ENCODE measurements around the gene KRTAP13-4.

KRTAP13-4 gene, protein sequence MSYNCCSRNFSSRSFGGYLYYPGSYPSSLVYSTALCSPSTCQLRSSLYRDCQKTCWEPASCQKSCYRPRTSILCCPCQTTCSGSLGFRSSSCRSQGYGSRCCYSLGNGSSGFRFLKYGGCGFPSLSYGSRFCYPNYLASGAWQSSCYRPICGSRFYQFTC

DNA sequence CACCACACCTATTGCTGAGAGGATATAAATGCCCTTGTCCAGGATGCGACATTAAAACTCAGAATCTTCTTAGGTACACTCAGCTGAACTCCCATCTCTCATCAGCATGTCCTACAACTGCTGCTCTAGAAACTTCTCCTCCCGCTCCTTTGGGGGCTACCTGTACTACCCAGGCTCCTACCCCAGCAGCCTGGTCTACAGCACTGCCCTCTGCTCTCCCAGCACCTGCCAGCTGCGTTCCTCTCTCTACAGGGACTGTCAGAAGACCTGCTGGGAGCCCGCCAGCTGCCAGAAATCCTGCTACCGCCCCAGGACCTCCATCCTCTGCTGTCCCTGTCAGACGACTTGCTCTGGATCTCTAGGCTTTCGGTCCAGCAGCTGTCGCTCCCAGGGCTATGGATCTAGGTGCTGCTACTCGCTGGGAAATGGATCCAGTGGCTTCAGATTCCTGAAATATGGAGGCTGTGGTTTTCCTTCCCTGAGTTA is at the start of gene KRTAP13-4:
TSS of gene KRTAP13-4 (plus strand) at position 51 of the 486 bp plus-strand sequence. CDS start at position 107, 56 bp downstream.
- DNase-seq (ENCODE audit: low read depth in 2 of 3, low spot score in 1 of 3), result no peak

DNA sequence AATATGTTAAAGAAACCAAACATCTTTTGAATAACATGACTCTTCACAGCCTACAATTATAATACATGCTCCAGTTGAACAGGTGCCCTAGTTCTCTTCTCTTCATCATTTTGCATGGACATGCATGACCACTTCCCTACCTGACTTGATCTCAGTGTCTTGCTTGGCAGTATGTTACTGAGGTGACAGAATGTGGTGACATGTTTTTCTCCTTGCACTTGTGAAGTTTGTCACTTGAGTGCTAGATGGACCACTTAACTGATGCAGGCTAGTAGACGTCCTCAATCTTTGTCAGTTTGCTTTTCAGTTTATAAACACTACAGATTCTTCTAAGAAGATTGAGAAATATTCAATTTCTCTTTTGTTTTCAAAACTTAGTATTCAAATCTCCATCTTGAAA is 47.8 kb upstream of the KRTAP13-4 start:
- no peak for DNase-seq (ENCODE audit: low read depth in 2 of 3, low spot score in 1 of 3)

- no peak for DNase-seq (ENCODE audit: low read depth in 2 of 3, low spot score in 1 of 3)
Measured at GRCh38 chr21:30391492-30392025, 38.5 kb upstream of the KRTAP13-4 start.

DNA sequence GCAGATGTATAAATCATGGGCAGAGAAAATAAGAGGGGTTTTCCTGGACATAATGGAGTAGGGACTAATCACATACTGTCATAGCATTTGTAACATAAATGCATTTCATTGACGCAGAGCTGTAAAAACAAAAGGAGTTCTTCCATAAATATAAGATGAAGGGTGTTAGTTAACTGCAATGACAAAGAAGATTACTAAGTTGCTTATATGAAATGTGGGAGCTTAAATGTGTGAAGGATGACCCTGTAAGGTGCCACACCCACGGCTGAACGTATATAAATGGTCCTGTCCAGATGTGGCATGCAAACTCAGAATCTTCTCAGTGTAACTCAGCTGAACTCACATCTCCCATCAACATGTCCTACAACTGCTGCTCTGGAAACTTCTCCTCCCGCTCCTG is 34.3 kb upstream of the KRTAP13-4 start, which contains the start of gene KRTAP13-1:
TSS of gene KRTAP13-1 (plus strand) at position 301 of the 400 bp plus-strand sequence. CDS start at position 357, 56 bp downstream.
- DNase-seq (ENCODE audit: low read depth in 2 of 3, low spot score in 1 of 3), result no peak

DNA sequence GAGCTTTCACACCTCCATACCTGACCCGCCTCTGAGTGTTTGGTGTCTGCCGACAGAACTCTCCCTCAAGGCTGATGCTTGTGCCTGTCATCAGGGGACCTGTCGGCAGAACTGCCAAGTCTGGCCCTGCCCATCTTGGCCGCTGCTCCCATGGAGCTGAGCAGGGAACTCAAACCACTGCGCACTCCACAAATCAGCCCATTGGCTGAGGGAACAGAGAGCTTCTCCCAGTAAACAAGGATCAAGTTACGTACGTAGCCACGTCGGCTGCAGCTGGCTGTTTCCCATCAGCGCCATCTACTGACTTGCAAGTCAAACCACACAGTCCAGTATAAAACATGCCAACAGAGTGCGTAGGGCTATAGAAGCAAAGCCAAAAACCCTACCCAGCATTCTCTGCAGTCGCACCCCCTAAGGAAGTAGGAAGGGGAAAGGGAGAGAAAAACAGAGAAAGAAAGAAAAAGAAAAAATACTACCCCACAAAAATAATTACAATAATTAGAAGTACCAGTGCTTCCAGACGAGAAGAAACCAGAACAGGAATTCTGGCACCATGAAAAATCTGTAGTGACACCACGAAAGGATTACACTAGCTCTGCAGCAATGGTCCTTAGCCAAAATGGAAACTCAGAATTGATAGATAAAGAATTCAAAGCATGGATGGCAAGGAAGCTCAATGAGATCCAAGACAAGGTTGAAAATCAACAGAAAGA is 21.1 kb upstream of the KRTAP13-4 start:
- peak in 1 of 3 donors; percentile 1 for DNase-seq (ENCODE audit: low read depth in 2 of 3, low spot score in 1 of 3)

GRCh38 chr21:30415993-30416392 is 14.0 kb upstream of the KRTAP13-4 start:
- no peak for DNase-seq (ENCODE audit: low read depth in 2 of 3, low spot score in 1 of 3)

DNA sequence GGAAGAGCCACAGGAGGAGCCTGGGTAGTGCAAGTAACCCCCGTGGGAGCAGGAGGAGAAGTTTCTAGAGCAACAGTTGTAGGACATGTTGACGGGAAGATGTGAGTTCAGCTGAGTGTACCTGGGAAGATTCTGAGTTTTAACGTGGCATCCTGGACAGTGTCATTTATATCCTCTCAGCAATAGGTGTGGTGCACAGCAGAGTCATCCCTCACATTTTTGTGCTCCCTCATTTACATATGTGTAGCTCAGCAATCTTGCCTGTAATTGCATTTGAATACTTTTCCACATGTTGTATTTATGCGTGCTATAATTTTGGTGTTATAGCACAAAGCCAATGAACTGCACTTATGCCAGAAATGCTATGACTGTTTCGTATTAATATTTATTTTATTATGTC is 4.2 kb upstream of the KRTAP13-4 start, which contains the start of gene KRTAP13-3:
TSS of gene KRTAP13-3 (minus strand) at position 101 of the 400 bp plus-strand sequence. CDS start at position 87, 14 bp downstream.
- no peak for DNase-seq (ENCODE audit: low read depth in 2 of 3, low spot score in 1 of 3)

- DNase-seq (ENCODE audit: low read depth in 2 of 3, low spot score in 1 of 3), result no peak
Measured at GRCh38 chr21:30426731-30427130, 3.3 kb upstream of the KRTAP13-4 start.

DNA sequence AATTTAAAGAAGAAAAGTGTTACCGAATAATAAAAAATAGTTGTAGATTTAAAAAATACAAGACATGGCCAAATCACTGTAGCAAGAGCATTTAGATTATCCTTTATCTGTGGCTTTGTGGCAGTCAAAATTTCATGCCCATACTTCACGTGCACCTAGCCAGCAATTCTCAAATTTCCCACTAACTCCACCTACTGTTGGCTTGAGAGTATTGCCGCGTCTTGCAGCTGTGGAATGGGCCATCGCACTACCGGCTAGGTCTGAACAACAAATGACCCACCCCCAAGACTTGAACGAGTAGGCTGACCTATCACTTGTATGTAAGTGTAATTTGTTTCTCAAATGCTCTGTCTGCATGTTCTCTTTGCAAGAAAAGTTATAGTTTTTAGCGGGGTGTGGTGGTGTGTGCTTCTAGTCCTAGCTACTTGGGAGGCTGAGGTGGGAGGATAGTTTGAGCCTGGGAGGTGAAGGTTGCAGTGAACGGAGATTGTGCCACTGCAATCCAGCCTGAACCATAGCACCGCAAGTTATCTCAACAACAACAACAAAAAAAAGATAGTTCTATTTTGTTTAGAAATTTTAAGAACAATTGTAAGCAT is 4.1 kb downstream of the KRTAP13-4 start:
- DNase-seq (ENCODE audit: low read depth in 2 of 3, low spot score in 1 of 3), result peak in 2 of 3 donors; percentile 7 to 24

DNA sequence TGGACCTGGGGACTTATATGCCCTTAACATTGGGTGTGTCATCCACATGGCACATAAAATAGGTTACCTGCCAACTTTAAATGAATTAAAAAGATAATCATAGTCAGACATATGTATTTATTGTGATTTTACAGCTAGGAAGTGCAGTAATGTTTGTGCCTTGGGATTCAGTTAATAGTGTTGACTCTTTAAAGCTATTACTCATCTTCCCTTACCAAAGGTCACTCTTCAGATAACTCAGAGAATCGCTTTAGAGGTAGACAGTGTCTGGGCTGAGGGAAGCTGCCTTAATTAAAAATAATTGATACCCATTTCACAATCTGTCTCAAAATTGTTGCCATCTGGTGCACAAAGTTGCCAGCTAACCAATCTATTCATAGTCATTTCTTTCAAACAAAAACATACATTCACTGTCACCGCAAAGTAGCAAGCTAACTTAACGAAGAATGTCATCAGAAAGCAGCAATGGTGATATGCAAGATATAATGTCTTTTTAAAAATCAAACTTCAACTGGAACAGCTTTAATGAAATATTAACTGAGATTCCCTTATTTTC is 7.1 kb downstream of the KRTAP13-4 start:
- DNase-seq (ENCODE audit: low read depth in 2 of 3, low spot score in 1 of 3), result no peak

DNA sequence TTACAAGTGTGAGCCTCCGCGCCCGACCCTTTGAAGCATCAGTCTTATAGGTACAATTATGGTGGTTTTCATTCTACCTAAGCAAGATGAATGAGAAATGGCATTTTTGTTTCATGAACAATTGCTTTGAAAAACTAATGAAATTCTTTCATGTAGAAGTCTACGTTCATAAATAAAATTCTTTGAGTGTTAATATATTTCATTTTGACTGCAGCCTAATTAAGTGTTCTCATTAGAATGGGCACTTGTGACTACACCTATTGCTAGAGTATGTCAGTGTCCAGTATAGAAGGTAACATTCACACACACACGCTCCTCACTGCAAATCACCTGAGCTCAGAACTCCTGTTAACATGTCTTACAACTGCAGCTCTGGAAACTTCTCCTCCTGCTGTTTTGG is 10.0 kb downstream of the KRTAP13-4 start, which contains the start of gene KRTAP15-1:
TSS of gene KRTAP15-1 (plus strand) at position 301 of the 400 bp plus-strand sequence. CDS start at position 354, 53 bp downstream.
- DNase-seq (ENCODE audit: low read depth in 2 of 3, low spot score in 1 of 3), result no peak

- no peak for DNase-seq (ENCODE audit: low read depth in 2 of 3, low spot score in 1 of 3)
Measured at GRCh38 chr21:30443226-30443625, 13.2 kb downstream of the KRTAP13-4 start.

- DNase-seq (ENCODE audit: low read depth in 2 of 3, low spot score in 1 of 3), result no peak
Measured at GRCh38 chr21:30444204-30444603, 14.2 kb downstream of the KRTAP13-4 start.

- no peak for DNase-seq (ENCODE audit: low read depth in 2 of 3, low spot score in 1 of 3)
Measured at GRCh38 chr21:30447056-30447455, 17.0 kb downstream of the KRTAP13-4 start.

GRCh38 chr21:30448514-30448913 is 18.5 kb downstream of the KRTAP13-4 start:
- no peak for DNase-seq (ENCODE audit: low read depth in 2 of 3, low spot score in 1 of 3)

DNA sequence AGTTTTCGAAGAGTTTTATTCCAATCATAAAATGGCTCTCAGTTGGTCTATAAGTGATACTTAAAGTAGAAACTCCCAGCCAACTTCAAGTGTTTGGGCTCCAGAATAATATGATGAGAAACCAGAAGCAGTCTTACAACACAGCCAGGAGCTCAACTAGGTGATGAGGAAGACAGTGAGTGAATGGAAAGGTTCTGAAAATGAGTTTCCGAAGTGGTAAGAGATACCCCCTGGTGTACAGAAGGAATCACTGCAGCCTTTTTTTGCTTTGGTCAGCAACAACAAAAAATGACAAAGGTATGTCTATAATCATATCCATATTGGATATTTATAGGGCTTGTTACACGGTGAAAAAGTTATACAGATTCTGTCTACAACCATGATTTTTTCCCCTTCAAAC is 33.7 kb downstream of the KRTAP13-4 start:
- no peak for DNase-seq (ENCODE audit: low read depth in 2 of 3, low spot score in 1 of 3)

- DNase-seq (ENCODE audit: low read depth in 2 of 3, low spot score in 1 of 3), result no peak
Measured at GRCh38 chr21:30468900-30469714, 39.1 kb downstream of the KRTAP13-4 start.

GRCh38 chr21:30478004-30478403 is 48.0 kb downstream of the KRTAP13-4 start:
- no peak for DNase-seq (ENCODE audit: low read depth in 2 of 3, low spot score in 1 of 3)

DNA sequence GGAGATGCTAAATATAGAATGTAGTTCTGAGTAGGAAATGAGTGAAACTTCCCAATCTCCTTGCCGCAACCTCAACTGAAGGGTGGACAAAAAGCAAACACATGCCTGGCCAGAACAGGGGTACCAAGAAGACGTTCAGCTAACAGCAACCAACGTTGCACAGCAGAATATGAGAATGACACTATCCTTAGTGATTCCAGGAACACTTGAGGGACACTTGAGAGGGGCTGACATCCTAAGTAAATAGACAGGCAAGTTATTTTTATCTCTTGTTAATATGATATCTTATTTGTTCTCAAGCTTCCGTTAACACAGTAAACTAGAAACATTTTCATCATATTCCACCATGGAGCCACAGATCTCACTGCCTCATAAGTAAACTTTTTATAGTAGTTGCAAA is 49.2 kb downstream of the KRTAP13-4 start:
- DNase-seq (ENCODE audit: low read depth in 2 of 3, low spot score in 1 of 3), result no peak

DNA sequence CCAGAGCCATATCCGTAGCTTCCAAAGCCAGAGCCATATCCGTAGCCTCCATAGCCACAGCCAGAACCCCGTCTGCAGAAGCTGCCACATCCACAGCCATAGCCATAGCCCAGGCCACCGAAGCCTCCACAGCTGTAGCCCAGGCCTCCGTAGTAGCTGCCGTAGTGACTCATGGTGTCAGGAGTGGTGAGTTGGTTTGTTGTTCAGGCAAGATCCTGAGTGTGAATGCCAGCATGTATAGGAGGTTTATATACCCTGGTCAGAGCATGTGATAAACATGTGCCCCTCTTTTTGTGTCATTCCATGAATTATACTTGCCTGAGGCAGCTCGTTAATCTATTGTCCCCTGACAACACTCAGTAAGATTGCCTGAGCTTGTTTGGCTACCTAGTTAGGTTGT is 50.1 kb downstream of the KRTAP13-4 start, which contains the start of gene KRTAP19-1:
TSS of gene KRTAP19-1 (minus strand) at position 223 of the 400 bp plus-strand sequence. CDS start at position 173, 50 bp downstream.
- no peak for DNase-seq (ENCODE audit: low read depth in 2 of 3, low spot score in 1 of 3)
